OCI-LY7 (cell line): Measurements from ENCODE around the gene ZNF488.

Experiments
- CTCF ChIP-seq: fragments of 200-600 bp; sonication (generic); conservative IDR thresholded peaks from 2 replicates; pipeline ENCODE4 v1.5.1; 2014; ENCODE audit warnings: mild to moderate bottlenecking, antibody characterized with exemption, low read length, moderate library complexity, mixed read lengths
- EZH2phosphoT487 ChIP-seq: fragments of 200-600 bp; sonication (generic); IDR thresholded peaks from 2 replicates; pipeline ENCODE4 v1.6.1; 2018; ENCODE audit warnings: low read depth, borderline replicate concordance, mild to moderate bottlenecking, mixed run types, antibody characterized with exemption, low read length, moderate library complexity, mixed read lengths

- TF ChIP-seq CTCF (no peak), EZH2phosphoT487 (no peak)
These were observed 589 bp downstream of the ZNF488 start for GRCh38 chr10:47383261-47384147.
